HG03135 (cell line): ENCODE results near the gene ATP1A1.
A peak's percentile ranks its signal among the peaks of the same experiment; 100 is the strongest.

ENCODE experiments used
- ATAC-seq: cut with Tn5 transposase; IDR thresholded peaks from one replicate; pipeline ENCODE4 v1.9.1; 2021; ENCODE audit warnings: mild to moderate bottlenecking, moderate library complexity; ENCODE audit not compliant: unreplicated experiment

ATP1A1 gene

DNA sequence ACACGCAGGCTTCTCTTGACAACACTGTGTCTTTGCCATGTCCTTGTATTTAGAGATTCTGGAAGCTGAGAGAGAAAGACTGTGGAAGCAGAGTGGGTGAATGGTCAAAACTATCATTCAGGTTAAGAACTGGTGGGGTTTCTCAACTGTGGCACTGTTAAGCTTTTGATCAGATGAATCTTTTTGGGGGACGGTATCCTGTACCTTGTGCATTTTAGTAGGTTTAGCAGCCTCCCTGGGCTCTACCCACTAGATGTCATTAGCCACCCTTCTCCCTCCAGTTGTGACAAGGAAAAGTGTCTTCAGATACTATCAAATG lies 39.4 kb downstream of the ATP1A1 start:
- no peak for ATAC-seq

DNA sequence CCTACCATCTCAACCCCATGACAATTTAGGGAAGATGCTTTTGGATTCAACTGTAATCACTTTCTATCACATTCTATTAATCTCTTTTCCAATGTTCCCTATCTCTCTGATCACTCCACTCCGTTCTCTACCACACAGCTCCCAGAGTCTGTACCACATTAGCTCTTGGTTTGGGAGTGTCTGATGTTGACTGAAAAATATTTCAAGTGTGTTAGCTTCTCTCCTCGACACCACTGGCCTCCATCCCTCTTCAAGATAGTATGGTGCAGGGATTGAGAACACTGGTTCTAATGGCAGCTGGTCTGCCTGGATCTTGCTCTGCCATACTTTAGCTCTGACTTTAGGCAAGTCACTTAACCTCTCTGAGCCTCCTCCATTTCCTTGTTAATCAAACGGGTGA lies 39.9 kb downstream of the ATP1A1 start:
- no peak for ATAC-seq

- no peak for ATAC-seq
Measured at GRCh38 chr1:116413414-116413813, 40.4 kb downstream of the ATP1A1 start.

DNA sequence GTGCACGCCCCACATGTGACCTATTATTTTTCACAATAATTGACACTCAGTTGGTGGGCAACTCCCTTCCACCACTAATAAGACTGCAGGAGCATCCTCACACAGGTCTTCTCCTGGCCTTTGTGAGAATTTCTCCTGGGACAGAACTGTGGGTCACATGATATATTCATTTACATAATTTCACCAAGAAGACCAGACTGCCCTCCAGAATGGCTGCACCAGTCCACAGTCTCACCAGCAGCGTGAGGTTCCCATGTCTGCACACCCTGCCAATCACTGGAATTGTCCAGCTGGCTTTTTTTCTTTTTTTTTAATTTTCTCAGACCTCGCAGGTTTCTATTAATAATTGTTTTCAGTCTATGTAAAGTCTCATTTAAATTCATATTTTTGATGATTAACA lies 41.3 kb downstream of the ATP1A1 start:
- ATAC-seq: no peak

DNA sequence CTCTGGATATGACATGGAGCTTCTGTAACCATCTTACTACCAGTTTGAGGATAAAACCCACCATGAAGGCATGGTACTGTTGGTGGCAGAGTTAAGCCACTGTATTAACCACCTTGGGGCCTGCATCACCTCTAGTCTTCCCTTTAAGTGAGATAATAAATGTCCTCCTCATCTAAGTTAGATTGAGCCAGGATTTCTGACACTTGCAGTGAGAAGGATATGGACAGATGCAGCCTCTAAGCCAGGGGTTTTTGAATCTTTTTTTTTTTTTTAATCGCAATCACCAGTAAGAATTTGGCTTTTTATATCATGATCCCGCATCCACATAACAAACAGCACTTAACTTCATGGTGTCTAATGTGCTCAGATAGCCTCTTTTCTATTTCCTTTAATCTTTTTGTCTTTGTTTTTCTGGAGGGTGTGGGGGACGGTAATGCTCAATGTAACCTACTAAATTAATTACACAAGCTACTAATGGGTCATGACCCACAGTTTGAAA lies 42.2 kb downstream of the ATP1A1 start:
- ATAC-seq: no peak

DNA sequence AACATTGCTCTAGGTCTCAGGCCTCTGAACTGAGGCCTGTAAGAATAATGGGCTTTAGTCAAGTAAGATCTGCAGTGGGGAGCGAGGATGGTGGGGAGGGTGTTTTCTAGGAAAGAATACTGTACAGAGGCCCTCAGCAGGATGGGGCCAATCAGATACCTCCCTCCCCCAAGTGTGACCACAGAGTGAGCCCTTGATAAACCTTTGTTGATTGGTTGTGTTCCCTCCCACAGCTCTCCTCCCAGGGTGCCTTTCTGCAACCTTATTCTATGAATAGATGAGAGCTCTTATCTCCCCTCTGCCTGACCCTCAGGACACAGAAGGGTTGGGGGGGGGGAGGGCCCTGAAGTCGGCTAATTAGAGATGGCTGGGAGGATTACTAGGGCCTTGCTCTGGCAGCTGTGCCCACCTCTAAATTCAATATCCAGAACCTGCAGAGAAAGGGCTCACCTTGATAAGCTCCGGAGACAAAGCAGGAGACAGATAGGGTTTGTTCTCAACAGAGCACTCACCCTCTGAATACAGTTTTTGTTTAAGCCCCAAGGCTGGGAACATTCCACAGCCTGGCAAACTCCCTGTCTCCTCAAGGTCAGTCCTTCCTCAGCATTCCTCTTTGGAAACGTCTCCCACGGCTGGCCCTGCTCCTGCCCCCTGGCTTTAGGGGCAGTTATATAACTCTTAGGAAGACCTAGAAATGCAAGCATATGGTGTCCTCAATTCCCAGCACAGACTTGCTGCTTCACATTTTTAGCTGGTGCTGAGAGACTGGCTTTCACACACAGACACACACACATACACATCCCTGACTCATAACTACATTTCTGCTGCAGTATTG lies 42.9 kb downstream of the ATP1A1 start:
- ATAC-seq: no peak

- no peak for ATAC-seq
Measured at GRCh38 chr1:116416854-116417513, 43.9 kb downstream of the ATP1A1 start.

DNA sequence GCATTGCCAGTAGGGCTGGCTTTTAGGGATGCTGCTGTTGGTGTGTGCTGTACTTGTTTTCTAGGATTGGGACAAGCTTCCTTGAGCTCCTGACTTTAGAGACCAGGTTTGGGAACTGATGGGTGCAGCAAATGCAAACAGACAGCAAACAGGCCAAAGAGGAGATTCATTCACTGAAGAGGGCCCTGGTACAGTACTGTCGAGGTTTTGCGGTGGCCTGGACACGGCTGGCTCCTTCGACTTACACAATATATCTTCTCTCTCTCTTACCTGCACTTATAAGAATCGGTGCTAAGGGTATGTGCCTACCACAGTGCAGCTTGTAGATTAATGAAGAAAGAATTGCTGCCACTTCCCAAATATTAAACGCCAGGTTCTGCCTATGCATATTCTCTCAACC lies 44.6 kb downstream of the ATP1A1 start:
- no peak for ATAC-seq

GRCh38 chr1:116418091-116418830 lies 45.2 kb downstream of the ATP1A1 start:
- ATAC-seq: peak; percentile 81

- ATAC-seq: no peak
Measured at GRCh38 chr1:116420417-116421200, 47.6 kb downstream of the ATP1A1 start.

- ATAC-seq: no peak
Measured at GRCh38 chr1:116424438-116424837, 51.4 kb downstream of the ATP1A1 start.

- ATAC-seq: no peak
Measured at GRCh38 chr1:116424863-116425262, 51.8 kb downstream of the ATP1A1 start.

DNA sequence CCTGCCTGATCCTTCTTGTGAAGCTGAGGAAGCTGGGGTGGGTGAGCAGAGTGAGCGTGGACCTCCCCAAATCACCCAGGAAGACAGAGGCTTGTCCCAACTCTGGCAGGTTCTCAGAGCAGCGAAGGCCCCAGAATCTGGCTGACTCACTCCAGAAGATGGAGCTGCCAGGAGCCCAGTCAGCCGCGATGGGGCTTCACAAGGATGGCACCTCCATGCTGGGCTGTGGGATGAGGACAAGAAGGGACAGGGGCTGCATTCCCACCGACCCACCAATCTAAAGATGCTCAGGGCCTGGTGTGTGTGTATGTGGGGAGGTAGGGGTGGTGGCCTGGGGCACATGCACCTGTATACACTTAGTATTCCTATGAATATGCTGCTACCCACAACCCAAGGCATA lies 52.9 kb downstream of the ATP1A1 start:
- no peak for ATAC-seq

- no peak for ATAC-seq
Measured at GRCh38 chr1:116426401-116426800, 53.4 kb downstream of the ATP1A1 start.

GRCh38 chr1:116428576-116428975 lies 55.5 kb downstream of the ATP1A1 start:
- ATAC-seq: no peak

- ATAC-seq: no peak
Measured at GRCh38 chr1:116429821-116430374, 56.9 kb downstream of the ATP1A1 start.

DNA sequence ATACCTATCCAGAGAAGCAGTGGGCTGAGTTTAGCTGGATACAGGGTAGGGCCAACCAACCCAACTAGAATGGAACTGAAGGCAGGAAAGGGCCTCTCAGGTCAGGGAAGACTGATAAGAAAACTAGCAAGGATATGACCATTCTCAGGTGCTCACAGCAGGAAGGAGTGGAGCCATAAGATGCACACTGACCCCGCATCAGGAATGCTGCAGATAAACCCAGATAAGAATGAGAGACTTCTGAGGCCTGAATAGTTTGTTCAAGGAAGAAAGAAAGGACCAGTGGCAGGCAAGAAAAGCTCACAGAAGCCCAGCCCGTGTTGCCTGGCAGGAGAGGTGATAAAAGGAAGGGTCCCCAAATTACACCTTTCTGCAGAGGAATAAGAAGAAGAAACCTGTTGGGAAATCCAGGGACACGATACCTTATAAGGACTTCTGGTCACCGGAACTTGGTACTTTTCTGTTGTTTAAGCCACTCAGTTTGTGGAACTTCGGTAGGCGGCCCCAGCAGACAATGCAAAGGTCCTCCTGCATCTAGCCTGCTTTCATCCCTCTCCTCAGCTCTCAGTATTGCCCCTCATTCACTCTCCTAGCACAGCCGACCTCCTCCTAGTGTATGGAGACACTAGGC lies 58.9 kb downstream of the ATP1A1 start:
- ATAC-seq: no peak

- ATAC-seq: no peak
Measured at GRCh38 chr1:116432655-116433265, 59.7 kb downstream of the ATP1A1 start.
